ENCODE results near the gene PRF1.

PRF1 gene

DNA sequence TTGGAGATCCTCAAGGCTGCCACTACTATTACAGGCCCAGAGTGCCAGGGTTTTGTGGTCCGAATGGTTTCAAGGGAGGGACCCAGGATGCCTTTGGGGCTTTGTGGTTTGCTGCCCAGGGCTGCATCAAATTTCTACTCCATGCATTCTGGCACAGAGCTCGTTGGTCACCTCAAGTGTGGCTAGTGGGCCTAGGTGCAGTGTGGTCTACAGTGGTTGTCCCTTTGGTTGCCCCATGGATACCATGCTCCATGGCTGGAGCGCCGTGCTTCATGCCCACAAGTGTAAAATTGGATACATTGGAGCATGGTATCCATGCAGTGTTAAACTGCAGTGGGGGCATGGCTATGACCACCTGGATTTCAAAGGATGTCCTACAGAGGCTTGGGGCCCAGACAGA is 5.4 kb upstream of the PRF1 start:
- no peaks in the 10 kb centered on the region for H3K79me2 ChIP-seq (ENCODE audit: low read length)
- H4K20me1 ChIP-seq (ENCODE audit: insufficient read depth, low read length), result no peaks in the 10 kb centered on the region
- no peak for TF ChIP-seq EZH2phosphoT487 (IDR thresholded peaks at IDR 0.05; ENCODE audit: low read depth)
- TF ChIP-seq, protein P1, sequence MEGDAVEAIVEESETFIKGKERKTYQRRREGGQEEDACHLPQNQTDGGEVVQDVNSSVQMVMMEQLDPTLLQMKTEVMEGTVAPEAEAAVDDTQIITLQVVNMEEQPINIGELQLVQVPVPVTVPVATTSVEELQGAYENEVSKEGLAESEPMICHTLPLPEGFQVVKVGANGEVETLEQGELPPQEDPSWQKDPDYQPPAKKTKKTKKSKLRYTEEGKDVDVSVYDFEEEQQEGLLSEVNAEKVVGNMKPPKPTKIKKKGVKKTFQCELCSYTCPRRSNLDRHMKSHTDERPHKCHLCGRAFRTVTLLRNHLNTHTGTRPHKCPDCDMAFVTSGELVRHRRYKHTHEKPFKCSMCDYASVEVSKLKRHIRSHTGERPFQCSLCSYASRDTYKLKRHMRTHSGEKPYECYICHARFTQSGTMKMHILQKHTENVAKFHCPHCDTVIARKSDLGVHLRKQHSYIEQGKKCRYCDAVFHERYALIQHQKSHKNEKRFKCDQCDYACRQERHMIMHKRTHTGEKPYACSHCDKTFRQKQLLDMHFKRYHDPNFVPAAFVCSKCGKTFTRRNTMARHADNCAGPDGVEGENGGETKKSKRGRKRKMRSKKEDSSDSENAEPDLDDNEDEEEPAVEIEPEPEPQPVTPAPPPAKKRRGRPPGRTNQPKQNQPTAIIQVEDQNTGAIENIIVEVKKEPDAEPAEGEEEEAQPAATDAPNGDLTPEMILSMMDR (IDR thresholded peaks at IDR 0.05; ENCODE audit: low read depth, low read length), result no peak
- H3K4me3 ChIP-seq (ENCODE audit: low read length), result no peak overlapping the region
- H3K27ac ChIP-seq (ENCODE audit: low read length), result no peak overlapping the region
- H3K9me3 ChIP-seq (ENCODE audit: insufficient read depth, low read length), result no peaks in the 10 kb centered on the region
- no peaks in the 10 kb centered on the region for H3K36me3 ChIP-seq (replicated peaks; ENCODE audit: low read depth, low read length)
- no peak overlapping the region for H3K9ac ChIP-seq (ENCODE audit: low read length)
- H3K4me1 ChIP-seq (ENCODE audit: low read length), result no peaks in the 10 kb centered on the region
- no peaks in the 10 kb centered on the region for H3K27me3 ChIP-seq (ENCODE audit: low read depth, low read length)
- no peak overlapping the region for H3K4me2 ChIP-seq (ENCODE audit: low read length)
- no peak overlapping the region for H2AFZ ChIP-seq (ENCODE audit: low read depth, low read length)

DNA sequence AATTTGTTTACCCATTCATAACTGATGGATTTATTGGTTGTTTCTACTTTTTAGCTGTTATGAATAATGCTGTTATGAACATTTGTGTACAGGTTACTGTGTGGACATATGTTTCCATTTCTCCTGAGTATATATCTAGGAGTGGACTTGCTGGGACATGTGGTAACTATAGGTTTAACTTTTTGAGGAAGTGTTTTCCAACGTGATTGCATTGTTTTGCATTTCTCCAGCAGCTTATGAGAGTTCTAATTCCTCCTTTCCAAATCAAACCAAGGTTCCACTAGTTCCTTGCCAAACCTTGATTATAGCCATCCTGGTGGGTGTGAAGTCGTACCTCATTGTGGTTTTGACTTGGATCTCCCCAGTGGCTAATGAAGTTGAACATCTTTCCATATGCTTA is 2.6 kb upstream of the PRF1 start:
- no peaks in the 10 kb centered on the region for H3K27me3 ChIP-seq (ENCODE audit: low read depth, low read length)
- no peaks in the 10 kb centered on the region for H3K9me3 ChIP-seq (ENCODE audit: insufficient read depth, low read length)
- H2AFZ ChIP-seq (ENCODE audit: low read depth, low read length), result no peak overlapping the region
- H3K9ac ChIP-seq (ENCODE audit: low read length), result no peak overlapping the region
- H3K36me3 ChIP-seq (replicated peaks; ENCODE audit: low read depth, low read length), result no peaks in the 10 kb centered on the region
- no peak overlapping the region for H3K27ac ChIP-seq (ENCODE audit: low read length)
- H3K79me2 ChIP-seq (ENCODE audit: low read length), result no peaks in the 10 kb centered on the region
- no peaks in the 10 kb centered on the region for H3K4me1 ChIP-seq (ENCODE audit: low read length)
- no peak overlapping the region for H3K4me2 ChIP-seq (ENCODE audit: low read length)
- TF ChIP-seq, protein P1 (IDR thresholded peaks at IDR 0.05; ENCODE audit: low read depth, low read length), result no peak
- no peak for TF ChIP-seq EZH2phosphoT487 (IDR thresholded peaks at IDR 0.05; ENCODE audit: low read depth)
- no peak overlapping the region for H3K4me3 ChIP-seq (ENCODE audit: low read length)
- H4K20me1 ChIP-seq (ENCODE audit: insufficient read depth, low read length), result no peaks in the 10 kb centered on the region

DNA sequence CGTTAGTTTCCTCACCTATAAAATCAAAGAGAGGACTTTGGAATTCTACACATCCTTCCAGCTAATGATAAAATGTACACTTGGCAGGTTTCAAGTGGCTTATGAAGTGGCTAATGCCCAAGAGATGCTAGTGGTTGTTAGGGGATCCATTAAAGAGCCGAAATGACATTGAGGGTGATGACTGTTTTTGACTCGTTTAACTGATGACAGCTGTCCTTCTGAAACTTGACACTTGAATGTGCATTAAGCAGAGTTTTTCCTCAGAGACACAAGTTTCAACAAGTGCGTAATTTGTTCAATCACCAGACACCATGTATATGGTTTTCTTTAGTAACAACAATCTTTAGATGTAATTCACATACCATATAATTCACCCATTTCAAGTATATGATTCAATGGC is 1.6 kb upstream of the PRF1 start:
- TF ChIP-seq, protein P1 (IDR thresholded peaks at IDR 0.05; ENCODE audit: low read depth, low read length), result no peak
- TF ChIP-seq EZH2phosphoT487 (IDR thresholded peaks at IDR 0.05; ENCODE audit: low read depth), result no peak
- H3K4me3 ChIP-seq (ENCODE audit: low read length), result no peak overlapping the region
- H3K9ac ChIP-seq (ENCODE audit: low read length), result no peak overlapping the region
- H3K4me2 ChIP-seq (ENCODE audit: low read length), result no peak overlapping the region
- H3K79me2 ChIP-seq (ENCODE audit: low read length), result no peaks in the 10 kb centered on the region
- no peaks in the 10 kb centered on the region for H3K36me3 ChIP-seq (replicated peaks; ENCODE audit: low read depth, low read length)
- H2AFZ ChIP-seq (ENCODE audit: low read depth, low read length), result no peak overlapping the region
- no peak overlapping the region for H3K27ac ChIP-seq (ENCODE audit: low read length)
- no peaks in the 10 kb centered on the region for H3K27me3 ChIP-seq (ENCODE audit: low read depth, low read length)
- H3K9me3 ChIP-seq (ENCODE audit: insufficient read depth, low read length), result no peaks in the 10 kb centered on the region
- H4K20me1 ChIP-seq (ENCODE audit: insufficient read depth, low read length), result no peaks in the 10 kb centered on the region
- no peaks in the 10 kb centered on the region for H3K4me1 ChIP-seq (ENCODE audit: low read length)

DNA sequence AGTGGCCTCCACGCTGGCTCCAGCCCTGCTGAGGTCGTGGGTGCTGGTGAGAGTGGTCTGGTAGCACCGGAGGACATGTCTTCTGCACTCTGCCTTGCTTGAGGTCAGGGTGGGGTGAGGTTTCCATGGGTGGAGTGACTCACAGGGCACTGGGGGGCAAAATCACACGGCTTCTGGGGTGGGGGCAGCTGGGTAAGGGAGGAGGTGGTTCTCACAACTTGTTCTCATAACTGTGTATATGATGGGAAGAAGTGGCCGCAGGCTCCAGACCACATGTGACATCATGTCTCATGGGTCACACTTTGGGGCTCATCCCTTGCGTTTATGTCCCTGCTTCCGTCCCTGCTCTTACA is 884 bp upstream of the PRF1 start:
- Histone ChIP-seq H3K4me2 (ENCODE audit: low read length) (no peak overlapping the region), H3K79me2 (ENCODE audit: low read length) (no peaks in the 10 kb centered on the region), H3K9me3 (ENCODE audit: insufficient read depth, low read length) (no peaks in the 10 kb centered on the region), H3K36me3 (replicated peaks; ENCODE audit: low read depth, low read length) (no peaks in the 10 kb centered on the region), H4K20me1 (ENCODE audit: insufficient read depth, low read length) (no peaks in the 10 kb centered on the region), H2AFZ (ENCODE audit: low read depth, low read length) (no peak overlapping the region), H3K4me3 (ENCODE audit: low read length) (no peak overlapping the region), H3K9ac (ENCODE audit: low read length) (no peak overlapping the region), H3K27ac (ENCODE audit: low read length) (no peak overlapping the region), H3K4me1 (ENCODE audit: low read length) (no peaks in the 10 kb centered on the region), H3K27me3 (ENCODE audit: low read depth, low read length) (no peaks in the 10 kb centered on the region)
- TF ChIP-seq, protein P1 (IDR thresholded peaks at IDR 0.05; ENCODE audit: low read depth, low read length), result no peak
- TF ChIP-seq EZH2phosphoT487 (IDR thresholded peaks at IDR 0.05; ENCODE audit: low read depth), result no peak
